HUES6 (cell line): ENCODE data around the gene ATP8B1.

Source experiments
- H3K27ac ChIP-seq: 2 replicates; pipeline ENCODE4 v1.7.0; 2013; ENCODE audit warnings: low read depth, mild to moderate bottlenecking, low read length, inconsistent platforms
- H3K27me3 ChIP-seq: 2 replicates; pipeline ENCODE4 v1.6.1; 2013; ENCODE audit warnings: low read length; ENCODE audit not compliant: control insufficient read depth, insufficient read depth
- H3K36me3 ChIP-seq: 2 replicates; pipeline ENCODE4 v1.6.1; 2013; ENCODE audit warnings: low read length; ENCODE audit not compliant: control insufficient read depth, insufficient read depth
- H3K4me1 ChIP-seq: 2 replicates; pipeline ENCODE4 v1.6.1; 2013; ENCODE audit warnings: low read length; ENCODE audit not compliant: control insufficient read depth, insufficient read depth
- H3K4me3 ChIP-seq: 2 replicates; pipeline ENCODE4 v1.5.1; 2013; ENCODE audit warnings: low read depth, low read length
- H3K9ac ChIP-seq: one replicate; pipeline ENCODE4 v1.6.1; 2013; ENCODE audit warnings: mild to moderate bottlenecking, low read length
- H3K9me3 ChIP-seq: 2 replicates; pipeline ENCODE4 v1.6.1; 2013; ENCODE audit warnings: low read depth, low read length; ENCODE audit not compliant: control insufficient read depth, insufficient read depth

The ATP8B1 gene

GRCh38 chr18:57631697-57632096 lies 171.4 kb downstream of the ATP8B1 start:
- no peak overlapping the region for H3K27ac ChIP-seq
- no peaks in the 10 kb centered on the region for H3K9me3 ChIP-seq
- H3K27me3 ChIP-seq = no peaks in the 10 kb centered on the region
- H3K4me1 ChIP-seq = peaks cover 7% of the 10 kb centered on the region
- H3K4me3 ChIP-seq = no peak overlapping the region
- H3K36me3 ChIP-seq = 0 out of 2 replicates have a peak, but pooled peaks cover 3% of the 10 kb centered on the region
- no peak overlapping the region for H3K9ac ChIP-seq

GRCh38 chr18:57630754-57631595 lies 172.1 kb downstream of the ATP8B1 start:
- H3K9me3 ChIP-seq = no peaks in the 10 kb centered on the region

DNA sequence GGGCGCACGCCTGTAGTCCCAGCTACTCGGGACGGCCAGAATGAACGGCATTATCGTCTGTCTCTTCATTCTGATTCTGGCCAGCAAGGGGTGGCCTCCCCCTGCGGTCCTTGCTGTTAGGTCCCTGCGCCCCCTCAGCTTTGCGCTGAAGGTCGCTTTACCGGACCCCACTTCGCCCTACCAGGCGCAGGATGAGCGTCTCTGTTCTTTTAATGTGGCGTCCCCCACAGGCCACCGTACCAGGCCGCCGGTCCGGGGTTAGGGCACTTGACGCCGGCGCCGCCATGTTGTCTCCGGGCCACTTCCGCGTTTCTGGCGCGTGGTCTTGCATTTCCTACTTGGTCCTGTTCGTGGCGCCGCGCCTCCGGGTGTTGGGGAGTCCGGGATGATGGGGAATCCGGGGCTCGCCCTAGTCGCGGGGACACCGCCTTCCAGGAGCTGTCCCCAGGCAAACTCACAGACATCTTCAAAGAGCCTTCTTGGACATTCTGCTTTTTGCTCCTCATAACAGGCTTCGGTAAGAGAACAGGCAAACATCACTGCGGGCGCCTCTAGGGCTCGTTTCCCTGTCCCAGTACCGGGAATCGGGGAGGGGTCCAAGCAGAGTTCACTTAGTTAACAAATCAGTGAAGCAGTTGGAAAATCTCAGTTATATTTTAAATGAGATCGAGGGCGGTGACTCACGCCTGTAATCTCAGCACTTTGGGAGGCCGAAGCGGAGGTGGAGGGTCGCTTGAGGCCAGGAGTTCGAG lies 172.9 kb downstream of the ATP8B1 start:
- Histone ChIP-seq H3K4me1 (peaks cover 7% of the 10 kb centered on the region), H3K36me3 (0 out of 2 replicates have a peak, but pooled peaks cover 3% of the 10 kb centered on the region), H3K9me3 (no peaks in the 10 kb centered on the region), H3K27me3 (no peaks in the 10 kb centered on the region), H3K4me3 (peak overlapping the region; percentile 72), H3K9ac (peak overlapping the region; percentile 72), H3K27ac (peak overlapping the region; percentile 26; the same call in 1 of the 2 replicates)

More at GRCh38 chr18:57630754-57631595, 172.1 kb downstream of the ATP8B1 start:
- peak overlapping the region; percentile 72 for H3K9ac ChIP-seq
- H3K4me1 ChIP-seq = peaks cover 7% of the 10 kb centered on the region
- H3K27ac ChIP-seq = no peak overlapping the region
- H3K36me3 ChIP-seq = 0 out of 2 replicates have a peak, but pooled peaks cover 3% of the 10 kb centered on the region
- peak overlapping the region; percentile 72 for H3K4me3 ChIP-seq
- no peaks in the 10 kb centered on the region for H3K27me3 ChIP-seq

DNA sequence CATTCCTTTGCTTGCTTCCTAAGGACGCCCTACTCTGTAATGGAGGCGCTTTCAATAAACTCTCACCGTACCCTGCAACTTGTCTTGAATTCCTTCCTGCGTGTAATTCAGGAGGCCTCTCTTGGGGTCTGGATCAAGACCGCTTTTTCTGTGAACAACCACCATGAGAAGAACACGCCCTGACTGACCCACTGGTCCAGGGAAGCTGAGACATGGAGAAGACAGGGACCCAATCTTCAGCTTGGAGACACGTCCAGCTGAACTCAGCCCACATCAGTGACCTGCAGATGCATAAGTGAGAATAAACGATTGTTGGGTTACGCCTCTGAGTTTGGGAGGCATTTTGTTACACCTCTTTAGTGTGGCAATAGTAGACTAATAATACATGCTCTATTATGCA lies 173.7 kb downstream of the ATP8B1 start:
- peaks cover 7% of the 10 kb centered on the region for H3K4me1 ChIP-seq
- no peaks in the 10 kb centered on the region for H3K9me3 ChIP-seq
- peak overlapping the region; percentile 72; the same call in 1 of the 2 replicates for H3K4me3 ChIP-seq
- H3K36me3 ChIP-seq = 0 out of 2 replicates have a peak, but pooled peaks cover 3% of the 10 kb centered on the region
- no peaks in the 10 kb centered on the region for H3K27me3 ChIP-seq
- H3K9ac ChIP-seq = no peak overlapping the region
- no peak overlapping the region for H3K27ac ChIP-seq

GRCh38 chr18:57627488-57627887 lies 175.6 kb downstream of the ATP8B1 start:
- no peaks in the 10 kb centered on the region for H3K27me3 ChIP-seq
- H3K9me3 ChIP-seq = no peaks in the 10 kb centered on the region
- peaks cover 7% of the 10 kb centered on the region for H3K4me1 ChIP-seq
- 0 out of 2 replicates have a peak, but pooled peaks cover 3% of the 10 kb centered on the region for H3K36me3 ChIP-seq
- no peak overlapping the region for H3K4me3 ChIP-seq
- no peak overlapping the region; the same call in 1 of the 2 replicates for H3K27ac ChIP-seq
- no peak overlapping the region for H3K9ac ChIP-seq

DNA sequence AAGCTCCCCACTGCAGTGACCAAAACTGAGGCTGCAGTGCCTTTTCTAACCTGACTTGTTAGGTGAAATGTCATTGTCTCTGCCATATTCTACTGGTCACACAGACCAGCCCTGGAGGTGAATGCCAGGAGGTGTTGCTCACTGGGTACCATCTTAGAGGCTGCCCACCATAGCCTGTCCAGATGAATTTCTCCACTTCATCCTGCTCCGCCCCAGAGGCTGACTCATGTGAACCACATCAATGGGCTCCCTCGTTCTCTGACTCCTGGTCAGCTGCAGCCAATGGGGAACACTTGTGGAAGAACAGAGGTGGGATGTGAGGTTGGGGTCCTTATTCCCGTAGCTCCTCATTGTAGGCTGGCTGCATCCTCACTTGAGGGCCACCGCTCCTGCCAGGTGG lies 178.1 kb downstream of the ATP8B1 start:
- Histone ChIP-seq H3K27me3 (no peaks in the 10 kb centered on the region), H3K4me3 (no peak overlapping the region), H3K4me1 (peaks cover 12% of the 10 kb centered on the region), H3K9me3 (no peaks in the 10 kb centered on the region), H3K36me3 (peaks cover 5% of the 10 kb centered on the region), H3K27ac (no peak overlapping the region), H3K9ac (no peak overlapping the region)

DNA sequence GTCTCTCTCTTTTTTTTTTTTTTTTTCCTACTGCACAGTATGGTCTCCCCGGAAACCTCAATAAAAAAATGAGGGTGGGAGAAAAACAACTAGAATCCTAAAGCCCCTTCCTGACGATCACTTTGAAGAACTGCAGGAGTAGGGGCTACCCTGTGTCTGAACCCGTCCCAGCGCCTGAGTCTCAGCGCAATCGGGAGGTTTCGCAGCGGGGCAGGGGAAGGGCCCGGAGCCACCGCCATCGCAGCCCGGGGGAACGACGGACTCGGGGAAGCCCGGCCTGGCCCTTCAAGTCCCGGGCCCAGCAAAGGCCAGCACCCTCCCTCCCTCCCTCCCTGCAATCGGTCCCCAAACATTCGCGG lies 181.9 kb downstream of the ATP8B1 start:
- Histone ChIP-seq H3K9me3 (no peaks in the 10 kb centered on the region), H3K36me3 (peaks cover 34% of the 10 kb centered on the region), H3K4me3 (peak overlapping the region; percentile 87), H3K9ac (peak overlapping the region; percentile 95), H3K27me3 (no peaks in the 10 kb centered on the region), H3K4me1 (0 out of 2 replicates have a peak, but pooled peaks cover 4% of the 10 kb centered on the region), H3K27ac (peak overlapping the region; percentile 23)

DNA sequence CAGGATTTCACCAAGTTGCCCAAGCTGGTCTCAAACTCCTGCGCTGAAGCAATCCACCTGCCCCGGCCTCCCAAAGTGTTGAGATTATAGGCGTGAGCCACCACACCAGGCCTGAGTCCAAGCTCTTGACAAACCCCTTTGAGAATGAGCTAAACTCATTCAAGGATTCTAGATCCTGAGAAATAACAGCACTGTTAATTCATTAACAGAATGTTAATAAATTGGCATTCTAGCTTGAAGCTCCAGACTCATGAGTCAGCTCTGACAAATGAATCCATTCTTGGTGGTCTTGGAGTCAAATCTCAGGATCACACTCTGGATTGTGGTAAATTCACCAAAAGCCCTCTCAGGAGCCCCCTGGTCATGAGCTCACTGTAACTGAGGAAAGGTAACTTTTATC lies 183.2 kb downstream of the ATP8B1 start:
- Histone ChIP-seq H3K9ac (no peak overlapping the region), H3K4me3 (no peak overlapping the region), H3K9me3 (no peaks in the 10 kb centered on the region), H3K4me1 (0 out of 2 replicates have a peak, but pooled peaks cover 4% of the 10 kb centered on the region), H3K27me3 (no peaks in the 10 kb centered on the region), H3K36me3 (peaks cover 43% of the 10 kb centered on the region), H3K27ac (no peak overlapping the region)

- Histone ChIP-seq H3K27ac (no peak overlapping the region), H3K36me3 (peaks cover 51% of the 10 kb centered on the region), H3K4me3 (no peak overlapping the region), H3K4me1 (0 out of 2 replicates have a peak, but pooled peaks cover 4% of the 10 kb centered on the region), H3K27me3 (no peaks in the 10 kb centered on the region), H3K9me3 (no peaks in the 10 kb centered on the region), H3K9ac (no peak overlapping the region)
Observed at GRCh38 chr18:57618910-57619309, 184.2 kb downstream of the ATP8B1 start.

GRCh38 chr18:57603871-57604270 lies 199.2 kb downstream of the ATP8B1 start:
- H3K9ac ChIP-seq = no peak overlapping the region
- no peak overlapping the region for H3K4me3 ChIP-seq
- peaks cover 94% of the 10 kb centered on the region for H3K36me3 ChIP-seq
- no peak overlapping the region for H3K27ac ChIP-seq
- H3K4me1 ChIP-seq = no peaks in the 10 kb centered on the region
- no peaks in the 10 kb centered on the region for H3K9me3 ChIP-seq
- H3K27me3 ChIP-seq = no peaks in the 10 kb centered on the region
